Fibroblast of lung (primary cell): ENCODE results near the gene NPNT.

Experiments
- EZH2 ChIP-seq: IDR thresholded peaks from 2 replicates; pipeline ENCODE4 v1.5.1; 2012; ENCODE audit warnings: low read length, control low read depth, mild to moderate bottlenecking; ENCODE audit errors: missing control alignments
- TF ChIP-seq, protein P1 (sequence below), 2 donors: IDR thresholded peaks in 1 of 2; conservative IDR thresholded peaks in 1 of 2; 1 replicate in 1 of 2; 2 replicates in 1 of 2; pipeline ENCODE4 v1.5.1; 2011 to 2012; ENCODE audit warnings: low read length in 2 of 2, control low read depth in 1 of 2, inconsistent platforms in 1 of 2, low read depth in 1 of 2, mild to moderate bottlenecking in 1 of 2

DNA sequence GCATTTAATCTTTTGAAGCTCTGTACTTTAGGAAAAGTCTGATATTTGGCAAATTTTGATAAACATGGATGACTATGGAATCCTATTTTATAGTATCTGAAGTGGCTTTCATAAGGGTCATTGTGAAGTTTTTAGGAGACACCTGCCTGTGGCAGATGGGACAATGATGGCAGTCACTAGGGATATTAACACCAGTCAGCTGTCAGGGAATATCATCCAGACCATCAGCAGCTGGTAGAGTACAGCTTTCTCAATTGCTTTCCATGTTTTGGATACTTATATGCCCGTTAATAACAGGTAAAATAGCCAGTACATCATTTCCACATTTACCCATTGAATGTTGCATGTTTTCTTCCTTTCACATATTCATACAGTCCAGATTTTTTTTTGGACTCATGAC, 39.1 kb downstream of the NPNT start:
- TF ChIP-seq, protein P1, sequence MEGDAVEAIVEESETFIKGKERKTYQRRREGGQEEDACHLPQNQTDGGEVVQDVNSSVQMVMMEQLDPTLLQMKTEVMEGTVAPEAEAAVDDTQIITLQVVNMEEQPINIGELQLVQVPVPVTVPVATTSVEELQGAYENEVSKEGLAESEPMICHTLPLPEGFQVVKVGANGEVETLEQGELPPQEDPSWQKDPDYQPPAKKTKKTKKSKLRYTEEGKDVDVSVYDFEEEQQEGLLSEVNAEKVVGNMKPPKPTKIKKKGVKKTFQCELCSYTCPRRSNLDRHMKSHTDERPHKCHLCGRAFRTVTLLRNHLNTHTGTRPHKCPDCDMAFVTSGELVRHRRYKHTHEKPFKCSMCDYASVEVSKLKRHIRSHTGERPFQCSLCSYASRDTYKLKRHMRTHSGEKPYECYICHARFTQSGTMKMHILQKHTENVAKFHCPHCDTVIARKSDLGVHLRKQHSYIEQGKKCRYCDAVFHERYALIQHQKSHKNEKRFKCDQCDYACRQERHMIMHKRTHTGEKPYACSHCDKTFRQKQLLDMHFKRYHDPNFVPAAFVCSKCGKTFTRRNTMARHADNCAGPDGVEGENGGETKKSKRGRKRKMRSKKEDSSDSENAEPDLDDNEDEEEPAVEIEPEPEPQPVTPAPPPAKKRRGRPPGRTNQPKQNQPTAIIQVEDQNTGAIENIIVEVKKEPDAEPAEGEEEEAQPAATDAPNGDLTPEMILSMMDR (conservative IDR thresholded peaks at IDR 0.05 in 1 of 2, IDR thresholded peaks at IDR 0.05 in 1 of 2; ENCODE audit: low read depth in 1 of 2, low read length in 2 of 2): no peak
- no peak for TF ChIP-seq EZH2
